SK-N-SH (cell line): Measurements from ENCODE around the gene HPCAL1. TPM values are rescaled to one million over a fixed set of nuclear protein-coding genes. Genes with fewer than 3 reads are reported as not detected.

Source experiments
- CTCF ChIA-PET: fragments of 300-600, 350-600 bp; formaldehyde crosslinking; extraction: SDS; loops from one replicate; lab custom pipeline; 2021; lab: Yijun Ruan, JAX
- POLR2A ChIA-PET: fragments of 350-600 bp; sonication (Branson Sonifier 250); formaldehyde crosslinking; extraction: SDS; loops from one replicate; lab custom pipeline; 2020; ENCODE audit warnings: antibody characterized with exemption, inconsistent platforms; lab: Yijun Ruan, JAX
- DNase-seq: peaks from one replicate; pipeline ENCODE4 v3.0.0; 2012
- H2AFZ ChIP-seq: fragments of 200-600 bp; sonication (generic); 2 replicates; pipeline ENCODE4 v1.8.1; 2016; ENCODE audit warnings: antibody characterized with exemption, mild to moderate bottlenecking, low read depth
- H3F3A ChIP-seq: fragments of 200-600 bp; sonication (generic); replicated peaks from 2 replicates; pipeline ENCODE3; 2016; ENCODE audit warnings: antibody characterized with exemption, mild to moderate bottlenecking; ENCODE audit not compliant: insufficient read depth
- H3K27ac ChIP-seq, 2 experiments: fragments of 200-500 bp in 1 of 2; fragments of 200-600 bp in 1 of 2; sonication (Bioruptor generic) in 1 of 2; sonication (generic), shearing (Covaris generic) in 1 of 2; 2 replicates each; pipeline versions ENCODE4 v1.5.1 to v1.6.1; 2014 to 2016; ENCODE audit warnings: low read depth in 2 of 2, inconsistent platforms in 1 of 2, low read length in 1 of 2, mild to moderate bottlenecking in 1 of 2, mixed read lengths in 1 of 2
- H3K27me3 ChIP-seq: fragments of 200-600 bp; sonication (generic), shearing (Covaris generic); 2 replicates; pipeline ENCODE4 v1.6.1; 2016; ENCODE audit warnings: mixed run types; ENCODE audit not compliant: insufficient read depth
- H3K36me3 ChIP-seq, 2 experiments: fragments of 200-500 bp in 1 of 2; fragments of 200-600 bp in 1 of 2; sonication (Bioruptor generic) in 1 of 2; sonication (generic) in 1 of 2; replicated peaks in 1 of 2; 2 replicates each; pipeline versions ENCODE3 to v1.5.1; 2014 to 2016; ENCODE audit warnings: low read length in 1 of 2, mild to moderate bottlenecking in 1 of 2; ENCODE audit not compliant: insufficient read depth in 2 of 2, control insufficient read depth in 1 of 2
- H3K4me1 ChIP-seq, 2 experiments: fragments of 200-500 bp in 1 of 2; fragments of 200-600 bp in 1 of 2; sonication (Bioruptor generic) in 1 of 2; sonication (generic), shearing (Covaris generic) in 1 of 2; 2 replicates each; pipeline versions ENCODE4 v1.5.1 to v1.6.1; 2014 to 2016; ENCODE audit warnings: low read depth in 1 of 2, low read length in 1 of 2, mixed run types in 1 of 2; ENCODE audit not compliant: insufficient read depth in 2 of 2, control insufficient read depth in 1 of 2
- H3K4me2 ChIP-seq: fragments of 200-600 bp; sonication (generic), shearing (Covaris generic); 2 replicates; pipeline ENCODE4 v1.6.1; 2017; ENCODE audit warnings: mixed run types
- H3K4me3 ChIP-seq, 2 experiments: fragments of 200-500 bp in 1 of 2; fragments of 200-600 bp in 1 of 2; sonication (Bioruptor generic) in 1 of 2; sonication (generic), shearing (Covaris generic) in 1 of 2; 2 replicates each; pipeline versions ENCODE4 v1.5.1 to v1.8.1; 2014 to 2016; ENCODE audit warnings: low read depth in 2 of 2, inconsistent platforms in 1 of 2, low read length in 1 of 2, mild to moderate bottlenecking in 1 of 2, mixed read lengths in 1 of 2, moderate library complexity in 1 of 2
- H3K79me2 ChIP-seq: fragments of 200-600 bp; sonication (generic); 2 replicates; pipeline ENCODE4 v1.8.1; 2017; ENCODE audit warnings: mild to moderate bottlenecking; ENCODE audit not compliant: insufficient read depth
- H3K9ac ChIP-seq: fragments of 200-600 bp; sonication (generic); 2 replicates; pipeline ENCODE4 v1.6.1; 2017; ENCODE audit warnings: mixed run types
- H3K9me2 ChIP-seq: fragments of 200-600 bp; sonication (generic); 2 replicates; pipeline ENCODE4 v1.6.1; 2017; ENCODE audit warnings: mixed run types
- H3K9me3 ChIP-seq: fragments of 200-600 bp; sonication (generic); 2 replicates; pipeline ENCODE4 v1.6.1; 2017; ENCODE audit warnings: mixed run types, mild to moderate bottlenecking, moderate library complexity
- H4K20me1 ChIP-seq: fragments of 200-600 bp; sonication (generic); 2 replicates; pipeline ENCODE4 v1.6.1; 2017; ENCODE audit warnings: mild to moderate bottlenecking, mixed run types; ENCODE audit not compliant: insufficient read depth
- CHD2 ChIP-seq: fragments of 150-350 bp; IDR thresholded peaks from 2 replicates; pipeline ENCODE4 v1.6.1; 2018; ENCODE audit warnings: low read length; ENCODE audit not compliant: partially characterized antibody
- EP300 ChIP-seq, 2 experiments: IDR thresholded peaks; 2 replicates each; pipeline versions ENCODE4 v1.4.0 to v1.6.1; 2012; ENCODE audit warnings: borderline replicate concordance in 1 of 2, low read depth in 1 of 2, low read length in 1 of 2
- FOSL2 ChIP-seq: IDR thresholded peaks from 2 replicates; pipeline ENCODE4 v1.4.0; 2012; ENCODE audit warnings: low read depth, mild to moderate bottlenecking, moderate library complexity, borderline replicate concordance
- MEF2A ChIP-seq: IDR thresholded peaks from 2 replicates; pipeline ENCODE4 v1.4.0; 2012; ENCODE audit warnings: low read depth, borderline replicate concordance
- MXI1 ChIP-seq: IDR thresholded peaks from 2 replicates; pipeline ENCODE4 v1.6.1; 2012; ENCODE audit warnings: mild to moderate bottlenecking, low read depth, low read length, improper control_type of control experiment
- NFIC ChIP-seq: IDR thresholded peaks from 2 replicates; pipeline ENCODE4 v1.4.0; 2012; ENCODE audit warnings: borderline replicate concordance
- POLR2AphosphoS5 ChIP-seq: IDR thresholded peaks from 2 replicates; pipeline ENCODE4 v1.6.1; 2012; ENCODE audit warnings: low read depth, low read length
- RCOR1 ChIP-seq: fragments of 150-350 bp; IDR thresholded peaks from 2 replicates; pipeline ENCODE4 v1.6.1; 2017; ENCODE audit warnings: antibody characterized with exemption, low read length
- RXRA ChIP-seq: IDR thresholded peaks from 2 replicates; pipeline ENCODE4 v1.4.0; 2012; ENCODE audit warnings: low read depth, mild to moderate bottlenecking, borderline replicate concordance
- YY1 ChIP-seq: IDR thresholded peaks from 2 replicates; pipeline ENCODE4 v1.4.0; 2012; ENCODE audit warnings: low read depth, mild to moderate bottlenecking
- WGBS: methylation state at CpG from one replicate; pipeline ENCODE4 v1.1.6; 2017; ENCODE audit warnings: low lambda C conversion rate; 5-methylcytosine and 5-hydroxymethylcytosine counted together
- polyA plus RNA-seq, 3 experiments: library from polyadenylated mRNA; depleted of rRNA; stranded (reverse); fragments of >200 nt; gene quantifications; 2 replicates each; pipeline ENCODE4 v1.2.3, GENCODE V29; 2012
- TF ChIP-seq, protein P1 (sequence below): fragments of 200-600 bp; sonication (generic); IDR thresholded peaks from 2 replicates; pipeline ENCODE4 v1.6.1; 2017; ENCODE audit warnings: antibody characterized with exemption, mild to moderate bottlenecking, moderate library complexity
- TF ChIP-seq, protein P2 (sequence below): IDR thresholded peaks from 2 replicates; pipeline ENCODE4 v1.4.0; 2012; ENCODE audit warnings: low read depth, borderline replicate concordance
- TF ChIP-seq, protein P3 (sequence below): IDR thresholded peaks from 2 replicates; pipeline ENCODE4; 2012
- TF ChIP-seq, protein P4 (sequence below): IDR thresholded peaks from 2 replicates; pipeline ENCODE4 v1.6.1; 2012; ENCODE audit warnings: mild to moderate bottlenecking, low read depth, low read length, moderate library complexity
- TF ChIP-seq, protein P5 (sequence below): fragments of 150-350 bp; IDR thresholded peaks from 2 replicates; pipeline ENCODE4 v1.6.1; 2017; ENCODE audit warnings: antibody characterized with exemption, low read length, low read depth, borderline replicate concordance

The HPCAL1 gene
- polyA plus RNA-seq, 1 of the 3 experiments (the other 2 are of a cell fraction): 77.0 TPM

DNA sequence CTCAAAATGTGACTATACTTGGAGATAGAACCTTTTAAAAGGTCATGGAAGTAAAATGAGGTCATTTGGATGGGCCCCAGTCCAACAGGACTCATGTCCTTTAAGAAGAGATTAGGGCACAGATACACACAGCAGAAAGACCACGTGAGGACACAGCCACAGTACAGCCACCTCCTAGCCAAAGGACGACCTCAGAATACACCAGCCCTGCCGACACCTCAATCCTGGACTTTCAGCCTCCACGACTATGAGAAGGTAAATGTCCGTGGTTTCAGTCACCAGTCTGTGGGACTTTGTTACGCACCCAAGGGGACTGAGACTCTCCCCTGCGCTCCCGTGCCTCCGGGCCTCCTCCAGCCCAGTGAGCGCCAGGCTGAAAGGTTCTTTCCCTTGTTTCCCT lies 30.2 kb upstream of the HPCAL1 start (continued):
- TF ChIP-seq NFIC: no peak
- TF ChIP-seq, protein P1, sequence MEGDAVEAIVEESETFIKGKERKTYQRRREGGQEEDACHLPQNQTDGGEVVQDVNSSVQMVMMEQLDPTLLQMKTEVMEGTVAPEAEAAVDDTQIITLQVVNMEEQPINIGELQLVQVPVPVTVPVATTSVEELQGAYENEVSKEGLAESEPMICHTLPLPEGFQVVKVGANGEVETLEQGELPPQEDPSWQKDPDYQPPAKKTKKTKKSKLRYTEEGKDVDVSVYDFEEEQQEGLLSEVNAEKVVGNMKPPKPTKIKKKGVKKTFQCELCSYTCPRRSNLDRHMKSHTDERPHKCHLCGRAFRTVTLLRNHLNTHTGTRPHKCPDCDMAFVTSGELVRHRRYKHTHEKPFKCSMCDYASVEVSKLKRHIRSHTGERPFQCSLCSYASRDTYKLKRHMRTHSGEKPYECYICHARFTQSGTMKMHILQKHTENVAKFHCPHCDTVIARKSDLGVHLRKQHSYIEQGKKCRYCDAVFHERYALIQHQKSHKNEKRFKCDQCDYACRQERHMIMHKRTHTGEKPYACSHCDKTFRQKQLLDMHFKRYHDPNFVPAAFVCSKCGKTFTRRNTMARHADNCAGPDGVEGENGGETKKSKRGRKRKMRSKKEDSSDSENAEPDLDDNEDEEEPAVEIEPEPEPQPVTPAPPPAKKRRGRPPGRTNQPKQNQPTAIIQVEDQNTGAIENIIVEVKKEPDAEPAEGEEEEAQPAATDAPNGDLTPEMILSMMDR: no peak
- TF ChIP-seq, all 33 proteins: peak for 0

DNA sequence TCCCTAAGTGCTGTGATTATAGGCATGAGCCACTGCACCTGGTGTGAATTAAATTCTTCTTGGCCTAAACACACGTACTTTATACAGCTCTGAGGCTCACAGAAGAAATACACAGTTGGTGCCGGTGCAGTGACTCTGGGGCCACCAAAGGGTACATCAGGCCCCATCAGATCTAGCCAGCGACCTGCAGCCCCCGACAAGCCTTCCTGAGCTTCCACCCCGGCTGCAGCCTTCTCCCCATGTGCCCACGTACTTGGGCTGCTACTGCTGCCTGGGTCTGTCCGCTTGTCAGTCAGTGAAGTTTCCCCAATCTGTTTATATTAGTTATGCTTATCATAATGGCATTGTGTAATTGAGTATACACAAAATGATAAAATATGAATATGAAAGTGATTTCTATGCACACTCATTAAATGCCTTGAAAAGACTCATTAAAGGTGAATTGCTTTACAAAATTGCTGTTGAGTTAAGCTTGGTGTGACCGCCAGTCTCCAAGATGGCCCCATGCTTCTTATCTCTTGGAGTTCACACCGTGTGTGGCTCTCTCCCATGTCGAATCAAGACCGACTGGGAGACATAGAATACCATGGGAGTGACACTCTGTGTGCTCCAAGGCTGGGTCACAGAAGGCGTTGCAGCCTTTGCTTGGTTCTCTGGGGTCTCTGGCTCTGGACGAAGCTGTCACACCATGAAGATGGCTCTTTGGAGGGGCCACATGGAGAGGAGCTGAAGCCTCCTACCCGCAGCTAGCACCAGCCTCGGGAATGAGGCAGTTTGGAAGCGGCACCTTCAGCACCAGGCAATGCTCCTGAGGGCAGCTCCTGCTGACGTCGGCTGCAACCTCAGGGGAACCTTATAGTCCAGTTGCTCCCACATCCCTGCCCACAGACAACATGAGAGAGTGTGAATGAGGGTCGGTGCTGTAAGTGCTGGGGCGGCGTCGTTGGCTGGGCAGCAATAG lies 29.2 kb upstream of the HPCAL1 start:
- Histone ChIP-seq H3K79me2 (no peaks in the 10 kb centered on the region), H3F3A (no peaks in the 10 kb centered on the region), H3K4me2 (no peak overlapping the region), H3K9me2 (no peaks in the 10 kb centered on the region), H2AFZ (no peak overlapping the region), H3K27ac (no peak overlapping the region), H4K20me1 (no peaks in the 10 kb centered on the region), H3K4me1 (peaks cover 0 to 3% of the 10 kb centered on the region in 2 experiments; a peak in 1 of 4 replicates), H3K4me3 (no peak overlapping the region), H3K27me3 (no peaks in the 10 kb centered on the region), H3K9ac (no peak overlapping the region), H3K36me3 (no peaks in the 10 kb centered on the region), H3K9me3 (no peaks in the 10 kb centered on the region)
- ChIA-PET POLR2A (no interaction called here), CTCF (interaction anchor here (0.9 to 2.6 kb wide), 4 partner anchors 9 to 161 kb away, joined by 3 to 8 read pairs (median 3); no protein-coding TSS in a partner anchor)
- TF ChIP-seq CHD2 (no peak), MXI1 (no peak), MEF2A (no peak), FOSL2 (no peak), RXRA (no peak), EP300 (IDR thresholded peaks at IDR 0.05; ENCODE audit: borderline replicate concordance in 1 of 2, low read depth in 1 of 2, low read length in 1 of 2) (no peak), POLR2AphosphoS5 (no peak), RCOR1 (no peak), YY1 (no peak)
- TF ChIP-seq, protein P2, sequence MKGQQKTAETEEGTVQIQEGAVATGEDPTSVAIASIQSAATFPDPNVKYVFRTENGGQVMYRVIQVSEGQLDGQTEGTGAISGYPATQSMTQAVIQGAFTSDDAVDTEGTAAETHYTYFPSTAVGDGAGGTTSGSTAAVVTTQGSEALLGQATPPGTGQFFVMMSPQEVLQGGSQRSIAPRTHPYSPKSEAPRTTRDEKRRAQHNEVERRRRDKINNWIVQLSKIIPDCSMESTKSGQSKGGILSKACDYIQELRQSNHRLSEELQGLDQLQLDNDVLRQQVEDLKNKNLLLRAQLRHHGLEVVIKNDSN: no peak
- TF ChIP-seq, protein P3, sequence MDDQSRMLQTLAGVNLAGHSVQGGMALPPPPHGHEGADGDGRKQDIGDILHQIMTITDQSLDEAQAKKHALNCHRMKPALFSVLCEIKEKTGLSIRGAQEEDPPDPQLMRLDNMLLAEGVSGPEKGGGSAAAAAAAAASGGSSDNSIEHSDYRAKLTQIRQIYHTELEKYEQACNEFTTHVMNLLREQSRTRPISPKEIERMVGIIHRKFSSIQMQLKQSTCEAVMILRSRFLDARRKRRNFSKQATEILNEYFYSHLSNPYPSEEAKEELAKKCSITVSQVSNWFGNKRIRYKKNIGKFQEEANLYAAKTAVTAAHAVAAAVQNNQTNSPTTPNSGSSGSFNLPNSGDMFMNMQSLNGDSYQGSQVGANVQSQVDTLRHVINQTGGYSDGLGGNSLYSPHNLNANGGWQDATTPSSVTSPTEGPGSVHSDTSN: no peak
- TF ChIP-seq, protein P4, sequence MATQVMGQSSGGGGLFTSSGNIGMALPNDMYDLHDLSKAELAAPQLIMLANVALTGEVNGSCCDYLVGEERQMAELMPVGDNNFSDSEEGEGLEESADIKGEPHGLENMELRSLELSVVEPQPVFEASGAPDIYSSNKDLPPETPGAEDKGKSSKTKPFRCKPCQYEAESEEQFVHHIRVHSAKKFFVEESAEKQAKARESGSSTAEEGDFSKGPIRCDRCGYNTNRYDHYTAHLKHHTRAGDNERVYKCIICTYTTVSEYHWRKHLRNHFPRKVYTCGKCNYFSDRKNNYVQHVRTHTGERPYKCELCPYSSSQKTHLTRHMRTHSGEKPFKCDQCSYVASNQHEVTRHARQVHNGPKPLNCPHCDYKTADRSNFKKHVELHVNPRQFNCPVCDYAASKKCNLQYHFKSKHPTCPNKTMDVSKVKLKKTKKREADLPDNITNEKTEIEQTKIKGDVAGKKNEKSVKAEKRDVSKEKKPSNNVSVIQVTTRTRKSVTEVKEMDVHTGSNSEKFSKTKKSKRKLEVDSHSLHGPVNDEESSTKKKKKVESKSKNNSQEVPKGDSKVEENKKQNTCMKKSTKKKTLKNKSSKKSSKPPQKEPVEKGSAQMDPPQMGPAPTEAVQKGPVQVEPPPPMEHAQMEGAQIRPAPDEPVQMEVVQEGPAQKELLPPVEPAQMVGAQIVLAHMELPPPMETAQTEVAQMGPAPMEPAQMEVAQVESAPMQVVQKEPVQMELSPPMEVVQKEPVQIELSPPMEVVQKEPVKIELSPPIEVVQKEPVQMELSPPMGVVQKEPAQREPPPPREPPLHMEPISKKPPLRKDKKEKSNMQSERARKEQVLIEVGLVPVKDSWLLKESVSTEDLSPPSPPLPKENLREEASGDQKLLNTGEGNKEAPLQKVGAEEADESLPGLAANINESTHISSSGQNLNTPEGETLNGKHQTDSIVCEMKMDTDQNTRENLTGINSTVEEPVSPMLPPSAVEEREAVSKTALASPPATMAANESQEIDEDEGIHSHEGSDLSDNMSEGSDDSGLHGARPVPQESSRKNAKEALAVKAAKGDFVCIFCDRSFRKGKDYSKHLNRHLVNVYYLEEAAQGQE: no peak
- TF ChIP-seq, protein P5, sequence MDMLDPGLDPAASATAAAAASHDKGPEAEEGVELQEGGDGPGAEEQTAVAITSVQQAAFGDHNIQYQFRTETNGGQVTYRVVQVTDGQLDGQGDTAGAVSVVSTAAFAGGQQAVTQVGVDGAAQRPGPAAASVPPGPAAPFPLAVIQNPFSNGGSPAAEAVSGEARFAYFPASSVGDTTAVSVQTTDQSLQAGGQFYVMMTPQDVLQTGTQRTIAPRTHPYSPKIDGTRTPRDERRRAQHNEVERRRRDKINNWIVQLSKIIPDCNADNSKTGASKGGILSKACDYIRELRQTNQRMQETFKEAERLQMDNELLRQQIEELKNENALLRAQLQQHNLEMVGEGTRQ: no peak
- WGBS: 88% methylated on average over 20 of the region's 22 CpGs
- DNase-seq: no peak
